Endothelial cell of umbilical vein (primary cell): ENCODE measurements around the gene ASPSCR1. TPM values are rescaled to one million over a fixed set of nuclear protein-coding genes. Genes with fewer than 3 reads are reported as not detected.

Source experiments
- BruUV-seq: library from RNA; stranded (reverse); fragments of 400-500 nt; replicated peaks from 2 replicates; lab custom pipeline; 2021; lab: Mats Ljungman, UMichigan
- CTCF ChIA-PET: fragments of 300-600, 350-600 bp; sonication (Branson Sonifier 250); formaldehyde crosslinking; loops from one replicate; lab custom pipeline; 2021; ENCODE audit warnings: antibody characterized with exemption, inconsistent platforms; lab: Charles Lee
- POLR2A ChIA-PET: fragments of 300-600, 350-600 bp; sonication (Branson Sonifier 250); formaldehyde crosslinking; loops from one replicate; lab custom pipeline; 2021; ENCODE audit warnings: antibody characterized with exemption, inconsistent platforms; lab: Charles Lee
- DNase-seq: peaks from one replicate; pipeline ENCODE4 v3.0.0-alpha.2; 2011; ENCODE audit warnings: low read depth, low spot score
- FAIRE-seq: peaks from 2 replicates; lab custom pipeline; 2011; peaks lifted over from hg19 to GRCh38; lab: Jason Lieb, UNC
- H2AFZ ChIP-seq: 2 replicates; pipeline ENCODE4 v1.6.0; 2012; ENCODE audit warnings: low read depth, low read length, control low read depth, inconsistent platforms
- H3K27ac ChIP-seq: 2 replicates; pipeline ENCODE4 v1.5.1; 2011; ENCODE audit warnings: low read depth, mild to moderate bottlenecking, control low read depth, low read length, moderate library complexity; ENCODE audit not compliant: insufficient read depth
- H3K27me3 ChIP-seq, 2 experiments: 2 replicates each; pipeline versions ENCODE4 v1.6.0 to v1.6.1; 2011; ENCODE audit warnings: low read length in 2 of 2, mixed read lengths in 1 of 2; ENCODE audit not compliant: control insufficient read depth in 2 of 2, insufficient read depth in 2 of 2
- H3K36me3 ChIP-seq, 2 experiments: 2 replicates in 1 of 2; 3 replicates in 1 of 2; pipeline ENCODE4 v1.5.1; 2011; ENCODE audit warnings: low read length in 2 of 2, mild to moderate bottlenecking in 1 of 2, moderate library complexity in 1 of 2; ENCODE audit not compliant: control insufficient read depth in 2 of 2, insufficient read depth in 2 of 2; ENCODE audit errors: extremely low read depth in 1 of 2
- H3K4me1 ChIP-seq: 3 replicates; pipeline ENCODE4 v1.5.1; 2011; ENCODE audit warnings: mild to moderate bottlenecking, low read length; ENCODE audit not compliant: control insufficient read depth, insufficient read depth; ENCODE audit errors: extremely low read depth
- H3K4me2 ChIP-seq: 2 replicates; pipeline ENCODE4 v1.6.1; 2011; ENCODE audit warnings: low read length, control low read depth, mixed read lengths; ENCODE audit not compliant: insufficient read depth
- H3K4me3 ChIP-seq, 3 experiments: fragments of 200-600 bp in 1 of 3; sonication (generic), shearing (Covaris generic) in 1 of 3; replicated peaks in 1 of 3; 2 replicates each; pipeline ENCODE4 v1.5.1; 2011 to 2016; ENCODE audit warnings: control low read depth in 3 of 3, low read length in 3 of 3, mild to moderate bottlenecking in 2 of 3, inconsistent platforms in 1 of 3, low read depth in 1 of 3, moderate library complexity in 1 of 3; ENCODE audit not compliant: insufficient read depth in 1 of 3
- H3K79me2 ChIP-seq: 2 replicates; pipeline ENCODE4 v1.6.0; 2012; ENCODE audit warnings: low read length, inconsistent platforms; ENCODE audit not compliant: control insufficient read depth, insufficient read depth
- H3K9ac ChIP-seq: replicated peaks from 2 replicates; pipeline ENCODE3; 2011; ENCODE audit warnings: low read length, control low read depth; ENCODE audit not compliant: insufficient read depth; ENCODE audit errors: extremely low read depth
- H3K9me1 ChIP-seq: replicated peaks from 3 replicates; pipeline ENCODE4 v1.6.0; 2011; ENCODE audit warnings: mild to moderate bottlenecking, low read length; ENCODE audit not compliant: control insufficient read depth, insufficient read depth; ENCODE audit errors: extremely low read depth
- H3K9me3 ChIP-seq: replicated peaks from 2 replicates; pipeline ENCODE4 v1.5.1; 2012; ENCODE audit warnings: low read length, inconsistent platforms; ENCODE audit not compliant: control insufficient read depth, insufficient read depth
- H4K20me1 ChIP-seq: replicated peaks from 2 replicates; pipeline ENCODE3; 2011; ENCODE audit warnings: mild to moderate bottlenecking, low read length; ENCODE audit not compliant: control insufficient read depth, insufficient read depth; ENCODE audit errors: extremely low read depth
- CTCF ChIP-seq, 2 donors: IDR thresholded peaks; 1 replicate in 1 of 2; 2 replicates in 1 of 2; pipeline ENCODE4 v1.5.1; 2011; ENCODE audit warnings: low read length in 2 of 2, mild to moderate bottlenecking in 2 of 2, moderate library complexity in 2 of 2, control low read depth in 1 of 2, inconsistent platforms in 1 of 2, low read depth in 1 of 2; ENCODE audit not compliant: insufficient read depth in 1 of 2; ENCODE audit errors: extremely low read depth in 1 of 2
- EZH2 ChIP-seq: IDR thresholded peaks from 2 replicates; pipeline ENCODE4 v1.6.1; 2012; ENCODE audit warnings: borderline replicate concordance, low read depth, mild to moderate bottlenecking, moderate library complexity, low read length, inconsistent platforms; ENCODE audit not compliant: severe bottlenecking
- JUN ChIP-seq: IDR thresholded peaks from 2 replicates; pipeline ENCODE4 v1.6.1; 2011; ENCODE audit warnings: borderline replicate concordance, low read depth; ENCODE audit not compliant: insufficient read length, insufficient read depth
- MAX ChIP-seq: IDR thresholded peaks from 2 replicates; pipeline ENCODE4 v1.6.1; 2011; ENCODE audit not compliant: insufficient read depth, insufficient read length
- POLR2A ChIP-seq: IDR thresholded peaks from 2 replicates; pipeline ENCODE4 v1.6.1; 2012; ENCODE audit warnings: low read depth, mild to moderate bottlenecking, control low read depth, low read length
- POLR2AphosphoS5 ChIP-seq: IDR thresholded peaks from 2 replicates; pipeline ENCODE4 v1.6.1; 2012; ENCODE audit warnings: low read depth, mild to moderate bottlenecking, control low read depth, low read length, moderate library complexity; ENCODE audit not compliant: insufficient read depth
- dilution Hi-C: fragments of 300-500 bp; cut with MboI; formaldehyde crosslinking; loops from one replicate; pipeline ENCODE4 v1.15.0; 2019; ENCODE audit warnings: low sequenced_read_pairs; ENCODE audit not compliant: extremely low pct_ligation_motif_present
- intact Hi-C: fragments of 100-400 bp; cut with micrococcal nuclease; formaldehyde crosslinking; loops from one replicate; pipeline ENCODE4 v1.10.0; 2022
- polyA plus RNA-seq, 4 experiments: library from polyadenylated mRNA; depleted of rRNA in 3 of 4; stranded (reverse) in 3 of 4; unstranded in 1 of 4; fragments of >200 nt; gene quantifications; 2 replicates each; pipeline versions ENCODE4 v1.2.1 to v1.2.3, GENCODE V29; 2011 to 2012; ENCODE audit warnings: missing spikeins in 1 of 4
- total RNA-seq: library from RNA; stranded (reverse); gene quantifications from 2 replicates; pipeline ENCODE4 v1.2.3, GENCODE V29; 2021

ASPSCR1 gene
- total and polyA plus RNA-seq, 2 donors (not counting 3 experiments of a cell fraction or from before 2014, with no cell fraction given), result 24.8 to 36.5 TPM

GRCh38 chr17:81955756-81956544, 21.5 kb upstream of the ASPSCR1 start:
- H3K27ac ChIP-seq, result no peak overlapping the region
- TF ChIP-seq POLR2AphosphoS5 (no peak), POLR2A (no peak), EZH2 (no peak), MAX (no peak), CTCF (IDR thresholded peaks at IDR 0.05; ENCODE audit: extremely low read depth in 1 of 2, insufficient read depth in 1 of 2, low read depth in 1 of 2, low read length in 2 of 2) (no peak), JUN (no peak)
- intact Hi-C loops (no loop called here), dilution Hi-C loops (no loop called here)
- no TSS peak for BruUV-seq
- H3K9me1 ChIP-seq, result no peaks in the 10 kb centered on the region
- no peaks in the 10 kb centered on the region for H4K20me1 ChIP-seq
- H3K9me3 ChIP-seq, result no peaks in the 10 kb centered on the region
- H2AFZ ChIP-seq, result no peak overlapping the region
- H3K4me3 ChIP-seq, result no peak overlapping the region
- H3K79me2 ChIP-seq, result no peaks in the 10 kb centered on the region
- peaks cover 10 to 22% of the 10 kb centered on the region in 2 experiments for H3K27me3 ChIP-seq
- no peak overlapping the region for H3K9ac ChIP-seq
- CTCF ChIA-PET, result interaction anchor here (1.4 to 2.3 kb wide), 3 partner anchors 23 to 134 kb away, joined by 3 to 8 read pairs (median 4); no protein-coding TSS in a partner anchor
- FAIRE-seq (no peak), DNase-seq (no peak)
- no peaks in the 10 kb centered on the region for H3K4me1 ChIP-seq
- H3K4me2 ChIP-seq, result no peak overlapping the region
- no peaks in the 10 kb centered on the region for H3K36me3 ChIP-seq
- POLR2A ChIA-PET, result no interaction called here
